Measurements from ENCODE around the gene CCDC59. TPM values are rescaled to one million over a fixed set of nuclear protein-coding genes. Genes with fewer than 3 reads are reported as not detected.

The CCDC59 gene
- total and polyA plus RNA-seq, 4 donors, result 14.4 to 22.0 (median 18.2) TPM

DNA sequence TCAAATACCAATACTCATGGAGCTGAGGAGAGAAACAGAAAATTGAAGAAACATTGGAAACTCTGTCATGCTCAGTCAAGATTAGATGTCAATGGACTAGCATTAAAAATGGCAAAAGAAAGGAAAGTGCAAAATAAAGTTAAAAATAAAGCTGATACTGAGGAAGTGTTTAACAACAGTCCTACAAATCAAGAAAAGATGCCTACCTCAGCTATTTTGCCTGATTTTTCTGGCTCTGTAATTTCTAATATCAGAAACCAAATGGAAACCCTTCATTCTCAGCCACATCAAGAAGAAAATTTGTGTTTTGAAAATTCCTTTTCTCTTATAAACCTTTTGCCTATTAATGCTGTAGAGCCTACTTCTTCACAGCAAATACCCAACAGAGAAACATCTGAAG lies 40.7 kb upstream of the CCDC59 start:
- no peak for DNase-seq (ENCODE audit: low spot score)
- Histone ChIP-seq H3K36me3 (ENCODE audit: control insufficient read depth in 4 of 4, insufficient read depth in 3 of 4, low read depth in 1 of 4, low read length in 3 of 4) (peaks cover 0 to 15% (median 8%) of the 10 kb centered on the region in 4 donors), H3K27ac (ENCODE audit: low read depth in 1 of 2, low read length in 2 of 2) (no peak overlapping the region), H3K4me1 (ENCODE audit: control insufficient read depth in 4 of 4, insufficient read depth in 4 of 4, low read length in 3 of 4) (no peaks in the 10 kb centered on the region), H3K4me3 (ENCODE audit: low read depth in 1 of 3, low read length in 3 of 3) (no peak overlapping the region), H3K9ac (ENCODE audit: low read depth in 1 of 2, low read length in 2 of 2) (no peak overlapping the region), H3K27me3 (ENCODE audit: control insufficient read depth in 4 of 4, insufficient read depth in 4 of 4, low read length in 3 of 4) (no peaks in the 10 kb centered on the region), H3K9me3 (ENCODE audit: control insufficient read depth in 4 of 4, low read length in 3 of 4) (no peaks in the 10 kb centered on the region)
- TF ChIP-seq EGR1 (IDR thresholded peaks at IDR 0.05; ENCODE audit: low read depth in 2 of 2) (no peak), GABPA (IDR thresholded peaks at IDR 0.05 in 1 of 2, conservative IDR thresholded peaks at IDR 0.05 in 1 of 2) (no peak), SP1 (IDR thresholded peaks at IDR 0.05) (no peak), RXRA (IDR thresholded peaks at IDR 0.05) (no peak), NR2F2 (IDR thresholded peaks at IDR 0.05) (no peak)
- TF ChIP-seq, protein P1, sequence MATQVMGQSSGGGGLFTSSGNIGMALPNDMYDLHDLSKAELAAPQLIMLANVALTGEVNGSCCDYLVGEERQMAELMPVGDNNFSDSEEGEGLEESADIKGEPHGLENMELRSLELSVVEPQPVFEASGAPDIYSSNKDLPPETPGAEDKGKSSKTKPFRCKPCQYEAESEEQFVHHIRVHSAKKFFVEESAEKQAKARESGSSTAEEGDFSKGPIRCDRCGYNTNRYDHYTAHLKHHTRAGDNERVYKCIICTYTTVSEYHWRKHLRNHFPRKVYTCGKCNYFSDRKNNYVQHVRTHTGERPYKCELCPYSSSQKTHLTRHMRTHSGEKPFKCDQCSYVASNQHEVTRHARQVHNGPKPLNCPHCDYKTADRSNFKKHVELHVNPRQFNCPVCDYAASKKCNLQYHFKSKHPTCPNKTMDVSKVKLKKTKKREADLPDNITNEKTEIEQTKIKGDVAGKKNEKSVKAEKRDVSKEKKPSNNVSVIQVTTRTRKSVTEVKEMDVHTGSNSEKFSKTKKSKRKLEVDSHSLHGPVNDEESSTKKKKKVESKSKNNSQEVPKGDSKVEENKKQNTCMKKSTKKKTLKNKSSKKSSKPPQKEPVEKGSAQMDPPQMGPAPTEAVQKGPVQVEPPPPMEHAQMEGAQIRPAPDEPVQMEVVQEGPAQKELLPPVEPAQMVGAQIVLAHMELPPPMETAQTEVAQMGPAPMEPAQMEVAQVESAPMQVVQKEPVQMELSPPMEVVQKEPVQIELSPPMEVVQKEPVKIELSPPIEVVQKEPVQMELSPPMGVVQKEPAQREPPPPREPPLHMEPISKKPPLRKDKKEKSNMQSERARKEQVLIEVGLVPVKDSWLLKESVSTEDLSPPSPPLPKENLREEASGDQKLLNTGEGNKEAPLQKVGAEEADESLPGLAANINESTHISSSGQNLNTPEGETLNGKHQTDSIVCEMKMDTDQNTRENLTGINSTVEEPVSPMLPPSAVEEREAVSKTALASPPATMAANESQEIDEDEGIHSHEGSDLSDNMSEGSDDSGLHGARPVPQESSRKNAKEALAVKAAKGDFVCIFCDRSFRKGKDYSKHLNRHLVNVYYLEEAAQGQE (IDR thresholded peaks at IDR 0.05), result no peak

GRCh38 chr12:82383930-82384552 lies 25.9 kb upstream of the CCDC59 start:
- DNase-seq (ENCODE audit: low spot score), result no peak
- TF ChIP-seq FOXA2 (IDR thresholded peaks at IDR 0.05) (no peak), RAD21 (IDR thresholded peaks at IDR 0.05) (peak; percentile 23 to 34)
- Histone ChIP-seq H3K36me3 (ENCODE audit: control insufficient read depth in 4 of 4, insufficient read depth in 3 of 4, low read depth in 1 of 4, low read length in 3 of 4) (peaks cover 0 to 5% (median 2%) of the 10 kb centered on the region in 4 donors), H3K27ac (ENCODE audit: low read depth in 1 of 2, low read length in 2 of 2) (no peak overlapping the region), H3K27me3 (ENCODE audit: control insufficient read depth in 4 of 4, insufficient read depth in 4 of 4, low read length in 3 of 4) (no peaks in the 10 kb centered on the region), H3K4me1 (ENCODE audit: control insufficient read depth in 4 of 4, insufficient read depth in 4 of 4, low read length in 3 of 4) (no peaks in the 10 kb centered on the region), H3K9ac (ENCODE audit: low read depth in 1 of 2, low read length in 2 of 2) (no peak overlapping the region), H3K9me3 (ENCODE audit: control insufficient read depth in 4 of 4, low read length in 3 of 4) (no peaks in the 10 kb centered on the region), H3K4me3 (ENCODE audit: low read depth in 1 of 3, low read length in 3 of 3) (no peak overlapping the region)
- 86% methylated on average over 2 of the region's 2 CpGs for WGBS

DNA sequence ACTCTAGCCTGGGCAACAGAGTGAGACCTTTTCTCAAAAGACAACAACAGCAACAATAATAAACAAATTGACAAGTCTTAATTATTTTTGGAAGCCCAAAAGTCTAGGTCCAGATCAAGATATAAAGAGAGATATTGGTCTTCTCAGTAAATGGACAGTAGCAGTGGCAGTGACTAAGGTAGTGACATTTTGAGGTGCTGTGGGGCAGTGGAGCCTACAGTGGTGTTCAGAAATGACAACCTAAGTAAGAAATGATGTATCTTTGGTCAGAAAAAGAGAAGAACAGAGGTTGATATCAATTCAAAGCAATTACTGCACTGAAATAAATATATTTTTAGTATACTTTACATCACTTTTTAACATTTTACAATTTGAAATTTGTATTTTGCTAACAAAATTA lies 20.8 kb upstream of the CCDC59 start:
- Histone ChIP-seq H3K27me3 (ENCODE audit: control insufficient read depth in 4 of 4, insufficient read depth in 4 of 4, low read length in 3 of 4) (no peaks in the 10 kb centered on the region), H3K9me3 (ENCODE audit: control insufficient read depth in 4 of 4, low read length in 3 of 4) (peaks cover 0 to 6% (median 4%) of the 10 kb centered on the region in 4 donors), H3K27ac (ENCODE audit: low read depth in 1 of 2, low read length in 2 of 2) (no peak overlapping the region), H3K36me3 (ENCODE audit: control insufficient read depth in 4 of 4, insufficient read depth in 3 of 4, low read depth in 1 of 4, low read length in 3 of 4) (peaks cover 0 to 5% (median under 1%) of the 10 kb centered on the region in 4 donors), H3K4me3 (ENCODE audit: low read depth in 1 of 3, low read length in 3 of 3) (no peak overlapping the region), H3K4me1 (ENCODE audit: control insufficient read depth in 4 of 4, insufficient read depth in 4 of 4, low read length in 3 of 4) (no peaks in the 10 kb centered on the region), H3K9ac (ENCODE audit: low read depth in 1 of 2, low read length in 2 of 2) (no peak overlapping the region)
- TF ChIP-seq HNF4G (IDR thresholded peaks at IDR 0.05) (no peak), JUND (IDR thresholded peaks at IDR 0.05) (no peak), TAF1 (conservative IDR thresholded peaks at IDR 0.05) (no peak), FOXA2 (IDR thresholded peaks at IDR 0.05) (no peak), GABPA (IDR thresholded peaks at IDR 0.05 in 1 of 2, conservative IDR thresholded peaks at IDR 0.05 in 1 of 2) (no peak), RAD21 (IDR thresholded peaks at IDR 0.05) (no peak)
- TF ChIP-seq, protein P1 (IDR thresholded peaks at IDR 0.05), result no peak
- no peak for DNase-seq (ENCODE audit: low spot score)

Measured in liver (tissue), 9 donors.